ENCODE measurements around the gene TMEM106C.

Gene TMEM106C

GRCh38 chr12:47963340-47964040 is at the start of gene TMEM106C:
Gene TMEM106C (plus strand): TSS chr12:47963596. CDS start chr12:47964237, 641 bp downstream.
- DNase-seq, result peak; percentile 91

- no peak for DNase-seq
Measured at GRCh38 chr12:47920913-47921312, 42.5 kb upstream of the TMEM106C start.

GRCh38 chr12:47921907-47922306 is 41.5 kb upstream of the TMEM106C start:
- DNase-seq, result no peak

GRCh38 chr12:47927346-47927745 is 36.0 kb upstream of the TMEM106C start:
- DNase-seq, result no peak

- no peak for DNase-seq
Measured at GRCh38 chr12:47930634-47931033, 32.8 kb upstream of the TMEM106C start.

- DNase-seq, result no peak
Measured at GRCh38 chr12:47931187-47931586, 32.2 kb upstream of the TMEM106C start.

- no peak for DNase-seq
Measured at GRCh38 chr12:47935184-47935583, 28.2 kb upstream of the TMEM106C start.

- no peak for DNase-seq
Measured at GRCh38 chr12:47938093-47938492, 25.3 kb upstream of the TMEM106C start.

GRCh38 chr12:47938594-47938993 is 24.8 kb upstream of the TMEM106C start:
- no peak for DNase-seq

GRCh38 chr12:47939009-47939601 is 24.3 kb upstream of the TMEM106C start:
- peak; percentile 92 for DNase-seq

- no peak for DNase-seq
Measured at GRCh38 chr12:47940773-47941474, 22.5 kb upstream of the TMEM106C start.

GRCh38 chr12:47941475-47941780 is 22.0 kb upstream of the TMEM106C start:
- no peak for DNase-seq

GRCh38 chr12:47941871-47942613 is 21.4 kb upstream of the TMEM106C start:
- no peak for DNase-seq

GRCh38 chr12:47942614-47943225 is 20.7 kb upstream of the TMEM106C start:
- DNase-seq, result no peak

- no peak for DNase-seq
Measured at GRCh38 chr12:47943623-47944340, 19.6 kb upstream of the TMEM106C start.

- DNase-seq, result no peak
Measured at GRCh38 chr12:47944685-47945340, 18.6 kb upstream of the TMEM106C start.

GRCh38 chr12:47945341-47945728 is 18.1 kb upstream of the TMEM106C start:
- DNase-seq, result no peak

- no peak for DNase-seq
Measured at GRCh38 chr12:47946413-47947323, 16.7 kb upstream of the TMEM106C start.

- DNase-seq, result no peak
Measured at GRCh38 chr12:47947341-47947740, 16.1 kb upstream of the TMEM106C start.

GRCh38 chr12:47949441-47950341 is 13.7 kb upstream of the TMEM106C start:
- peak; percentile 60 for DNase-seq

All from hematopoietic multipotent progenitor cell treated with erythropoietin and hydrocortisone succinate and interleukin-3 and kit ligand, for 8 days (in vitro differentiated cells).